ENCODE results near the gene SGF29.
"Not testable (repeated sequence)": the region's sequence is repeated elsewhere in the genome, so short reads cannot be mapped to it uniquely, and the experiment has no call there.

Gene SGF29

DNA sequence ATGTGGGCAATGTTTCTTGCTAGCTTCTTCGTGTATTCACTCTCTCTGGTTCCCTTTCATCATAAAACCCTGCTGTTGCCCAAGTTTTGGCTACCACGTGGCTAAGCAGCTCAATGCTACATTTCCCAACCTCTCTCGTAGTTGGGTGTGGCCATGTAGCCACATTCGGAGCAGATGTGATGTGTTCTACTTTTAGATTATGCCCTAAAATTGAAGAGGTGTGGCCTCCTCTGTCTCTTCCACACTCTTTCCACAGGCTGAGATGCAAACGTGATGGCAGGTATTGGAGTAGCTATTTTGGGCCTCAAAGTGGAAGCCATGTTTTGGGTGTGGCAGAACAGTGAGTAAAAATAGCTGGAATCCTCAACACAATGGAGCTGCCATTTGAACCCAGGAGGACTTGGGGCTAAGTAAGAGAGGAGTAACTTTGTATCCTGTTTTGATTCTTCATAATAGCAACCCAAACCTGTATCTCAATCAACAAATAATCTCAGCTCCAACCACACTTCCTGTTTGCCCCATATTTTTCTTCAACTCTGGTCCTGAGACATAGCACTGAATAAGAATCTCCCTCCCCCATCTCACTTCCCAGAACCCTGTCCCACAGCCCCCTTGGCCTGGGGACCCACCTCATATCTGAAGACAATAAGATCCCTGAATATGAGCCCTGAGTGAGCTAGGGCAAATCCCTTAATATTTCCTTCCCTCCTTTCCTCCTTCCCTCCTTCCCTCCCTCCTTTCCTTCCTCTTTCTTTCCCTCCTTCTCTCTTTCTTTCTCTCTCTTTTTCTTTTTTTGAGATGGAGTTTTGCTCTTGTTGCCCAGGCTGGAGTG is 19.0 kb upstream of the SGF29 start:
- peak; percentile 40 for DNase-seq

GRCh38 chr16:28537076-28537475 is 16.6 kb upstream of the SGF29 start:
- DNase-seq: no peak

GRCh38 chr16:28537964-28538732 is 15.6 kb upstream of the SGF29 start:
- no peak for DNase-seq

- DNase-seq: no peak
These were observed 14.8 kb upstream of the SGF29 start, which contains the start of gene NUPR1 for GRCh38 chr16:28538733-28539596. Gene NUPR1, minus strand, starts transcription at chr16:28538974. Its CDS starts 67 bp downstream, at chr16:28538907.

GRCh38 chr16:28540346-28540745 is 13.4 kb upstream of the SGF29 start:
- DNase-seq: no peak

- DNase-seq: no peak
These were observed 11.1 kb upstream of the SGF29 start for GRCh38 chr16:28542646-28543045.

- peak; percentile 8 for DNase-seq
These were observed 10.6 kb upstream of the SGF29 start for GRCh38 chr16:28543072-28543471.

- DNase-seq: no peak
These were observed 8.7 kb upstream of the SGF29 start for GRCh38 chr16:28544998-28545397.

DNA sequence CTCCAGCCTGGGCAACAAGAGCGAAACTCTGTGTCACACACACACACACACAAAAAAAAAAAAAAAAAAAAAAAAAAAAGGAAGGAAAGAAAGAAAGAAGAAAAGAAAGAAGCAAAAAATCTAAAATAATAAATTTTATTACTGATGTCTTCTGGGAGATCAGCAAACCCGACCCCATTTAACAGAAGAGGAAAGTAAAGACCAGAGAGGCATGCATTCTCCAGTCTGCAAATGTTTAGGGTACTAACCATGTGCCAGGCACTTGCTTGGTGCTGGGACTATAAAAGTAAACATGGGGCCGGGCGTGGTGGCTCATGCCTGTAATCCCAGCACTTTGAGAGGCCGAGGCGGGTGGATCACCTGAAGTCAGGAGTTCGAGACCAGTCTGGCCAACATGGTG is 7.8 kb upstream of the SGF29 start:
- DNase-seq: not testable (repeated sequence)

DNA sequence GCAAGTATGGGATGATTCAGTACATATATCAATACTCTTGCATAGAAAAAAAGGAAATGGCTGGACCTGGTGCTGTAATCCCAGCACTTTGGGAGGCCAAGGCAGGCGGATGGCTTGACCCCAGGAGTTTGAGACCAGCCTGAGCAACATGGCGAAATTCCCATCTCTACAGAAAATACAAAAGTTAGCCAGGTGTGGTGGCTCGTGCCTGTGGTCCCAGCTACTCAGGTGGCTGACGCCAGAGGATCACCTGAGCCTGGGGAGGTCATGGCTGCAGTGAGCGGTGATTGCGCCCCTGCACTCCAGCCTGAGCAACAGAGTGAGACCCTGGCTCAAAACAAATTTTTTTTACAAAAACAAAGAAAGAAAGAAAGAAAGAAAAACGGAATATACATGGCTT is 7.1 kb upstream of the SGF29 start:
- no peak for DNase-seq

DNA sequence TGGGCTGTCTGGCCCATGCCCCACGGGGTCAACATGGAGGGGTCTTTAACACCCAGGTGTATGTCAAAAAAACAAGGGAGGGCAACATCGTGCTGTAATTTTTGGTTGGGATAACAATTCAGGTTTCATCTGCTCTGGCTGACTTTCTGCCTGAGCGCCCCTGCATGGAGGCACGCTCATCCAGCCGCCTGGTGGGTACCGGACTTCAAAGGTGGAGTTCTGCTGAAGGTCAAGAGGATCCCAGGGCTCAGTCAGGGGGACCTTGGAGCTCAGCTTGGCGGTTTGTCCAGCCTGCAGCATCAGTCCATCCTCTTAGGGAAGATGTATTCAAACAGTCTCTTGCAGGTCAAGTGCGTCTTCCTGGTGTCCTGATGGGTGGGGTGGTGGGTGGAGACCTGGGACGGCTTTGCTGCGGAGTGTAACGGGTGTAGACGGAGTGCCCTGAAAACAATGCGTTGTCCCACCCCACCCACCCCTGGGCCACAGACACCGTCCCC is 5.4 kb upstream of the SGF29 start:
- DNase-seq: no peak

- peak; percentile 52 for DNase-seq
These were observed 4.3 kb upstream of the SGF29 start for GRCh38 chr16:28549301-28549899.

- no peak for DNase-seq
These were observed 1.1 kb downstream of the SGF29 start for GRCh38 chr16:28554634-28555423.

DNA sequence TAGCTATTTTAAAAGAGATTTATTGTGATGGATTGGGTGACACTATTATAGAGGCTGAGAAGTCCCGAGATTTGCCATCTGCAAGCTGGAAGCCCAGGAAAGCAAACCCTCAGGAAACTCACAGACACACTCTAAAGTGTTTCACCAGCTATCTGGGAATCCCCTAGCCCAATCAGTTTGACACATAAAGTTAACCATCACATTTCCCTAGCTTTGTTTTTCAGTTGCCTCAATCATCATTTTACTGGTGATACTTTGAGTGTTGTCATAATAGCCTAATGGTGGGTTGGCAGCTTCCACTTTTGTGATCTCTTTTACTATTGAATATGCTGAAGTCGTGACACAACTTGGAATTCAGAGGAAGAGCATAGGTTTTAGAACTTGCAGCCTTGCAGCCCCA is 1.8 kb downstream of the SGF29 start:
- no peak for DNase-seq

DNA sequence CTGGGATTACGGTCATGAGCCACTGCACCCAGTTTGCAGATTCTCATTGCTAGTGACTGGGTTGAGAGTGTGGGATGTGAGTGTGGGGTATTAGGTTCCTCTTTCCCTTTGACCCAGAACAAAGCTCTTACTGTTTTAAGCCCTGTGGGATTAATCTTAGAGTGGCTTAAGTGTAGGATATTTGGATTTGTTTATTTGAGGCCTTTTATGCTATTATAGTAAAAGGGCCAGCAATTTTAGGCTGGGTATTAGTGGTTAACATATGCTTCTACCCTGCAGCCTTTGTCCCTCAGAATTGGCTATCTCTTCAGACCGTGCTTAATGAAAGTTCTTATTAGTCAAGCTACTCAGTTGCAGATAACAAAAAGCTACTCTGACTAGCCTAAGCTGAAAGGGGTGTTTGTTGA is 3.2 kb downstream of the SGF29 start:
- no peak for DNase-seq

GRCh38 chr16:28558456-28558855 is 4.7 kb downstream of the SGF29 start:
- DNase-seq: no peak

GRCh38 chr16:28561557-28562187 is 8.0 kb downstream of the SGF29 start:
- no peak for DNase-seq

DNA sequence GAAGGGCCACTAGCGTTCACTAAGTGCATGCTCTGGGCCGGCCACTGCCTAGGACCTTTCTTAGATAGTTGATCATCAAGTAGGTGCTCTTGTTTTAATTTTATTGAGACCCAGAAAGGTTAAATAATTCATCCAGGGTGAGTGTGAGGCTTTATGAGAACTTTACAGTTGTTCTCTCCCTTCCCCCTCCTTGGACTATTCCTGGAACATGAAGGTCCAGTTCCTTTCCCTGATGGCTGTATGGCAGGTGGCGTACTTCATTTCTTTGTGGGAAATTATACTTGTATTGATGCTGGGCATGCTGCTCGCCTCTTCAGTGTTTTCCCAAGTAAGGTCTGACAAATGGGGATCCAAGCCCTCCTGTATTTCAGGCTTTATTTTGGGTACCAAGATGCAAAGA is 8.5 kb downstream of the SGF29 start:
- no peak for DNase-seq

DNA sequence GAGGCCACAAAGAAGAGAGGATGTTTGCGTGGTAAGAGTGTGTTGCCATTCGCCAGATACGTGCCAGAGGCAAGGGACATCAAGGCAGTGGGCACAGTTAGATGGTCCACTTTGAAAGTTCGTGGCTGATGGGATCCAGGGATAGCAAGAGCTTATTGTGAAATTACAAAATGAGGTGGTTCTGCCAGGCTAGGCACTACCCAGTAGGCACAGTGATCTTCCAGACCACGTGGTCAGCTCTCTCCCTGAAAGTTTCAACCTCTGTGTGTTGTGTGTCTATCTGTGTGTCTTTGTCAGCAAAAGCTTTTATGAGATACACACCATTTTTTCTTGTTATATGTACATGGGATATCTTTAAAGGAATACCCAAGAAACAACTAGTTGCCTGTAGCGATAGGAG is 9.5 kb downstream of the SGF29 start:
- no peak for DNase-seq

- DNase-seq: not testable (repeated sequence)
These were observed 12.7 kb downstream of the SGF29 start for GRCh38 chr16:28566233-28566925.

GRCh38 chr16:28567292-28567691 is 13.6 kb downstream of the SGF29 start:
- no peak for DNase-seq

Measured in CD4-positive, alpha-beta T cell treated with Interleukin-21 for 1 hour (primary cell).